A172 (cell line): ENCODE data around the gene TRIM47. TPM values are rescaled to one million over a fixed set of nuclear protein-coding genes. Genes with fewer than 3 reads are reported as not detected.
A peak's percentile ranks its signal among the peaks of the same experiment; 100 is the strongest.
"Not testable (repeated sequence)": the region's sequence is repeated elsewhere in the genome, so short reads cannot be mapped to it uniquely, and the experiment has no call there.

Experiments
- DNase-seq: peaks from one replicate; pipeline ENCODE4 v3.0.0-alpha.2; 2015; ENCODE audit warnings: low spot score
- total RNA-seq: library from RNA; depleted of rRNA; stranded (reverse); fragments of >200 nt; shearing (Covaris generic); gene quantifications from 2 replicates; pipeline ENCODE4 v1.2.3, GENCODE V29; 2014

TRIM47 gene
- total RNA-seq, 1 experiment from 2014 or later, result 173 TPM

GRCh38 chr17:75869282-75870141 is 8.9 kb downstream of the TRIM47 start:
- peak; percentile 70 for DNase-seq

GRCh38 chr17:75868730-75869281 is 9.6 kb downstream of the TRIM47 start:
- not testable (repeated sequence) for DNase-seq

- DNase-seq, result not testable (repeated sequence)
Measured at GRCh38 chr17:75865404-75866188, 12.8 kb downstream of the TRIM47 start.

GRCh38 chr17:75864887-75865286 is 13.5 kb downstream of the TRIM47 start:
- DNase-seq, result not testable (repeated sequence)

- peak; percentile 86 for DNase-seq
Measured at GRCh38 chr17:75864448-75864871, 13.9 kb downstream of the TRIM47 start.

GRCh38 chr17:75861927-75862317 is 16.5 kb downstream of the TRIM47 start:
- DNase-seq, result no peak

- DNase-seq, result not testable (repeated sequence)
Measured at GRCh38 chr17:75859358-75859757, 19.0 kb downstream of the TRIM47 start.

- DNase-seq, result no peak
Measured at GRCh38 chr17:75856062-75856756, 22.2 kb downstream of the TRIM47 start.

- DNase-seq, result peak; percentile 100
Measured at GRCh38 chr17:75855310-75856061, 22.9 kb downstream of the TRIM47 start, which contains the start of gene WBP2. Gene WBP2, minus strand, starts transcription at chr17:75855335. Its CDS starts 38 bp downstream, at chr17:75855297.

GRCh38 chr17:75854881-75855309 is 23.5 kb downstream of the TRIM47 start:
- DNase-seq, result no peak

GRCh38 chr17:75854101-75854748 is 24.2 kb downstream of the TRIM47 start:
- DNase-seq, result peak; percentile 92

GRCh38 chr17:75853433-75853832 is 24.9 kb downstream of the TRIM47 start:
- peak; percentile 81 for DNase-seq

- not testable (repeated sequence) for DNase-seq
Measured at GRCh38 chr17:75851693-75851991, 26.7 kb downstream of the TRIM47 start.

GRCh38 chr17:75850928-75851692 is 27.3 kb downstream of the TRIM47 start:
- no peak for DNase-seq

GRCh38 chr17:75849724-75850123 is 28.7 kb downstream of the TRIM47 start:
- DNase-seq, result no peak

GRCh38 chr17:75849279-75849646 is 29.1 kb downstream of the TRIM47 start:
- no peak for DNase-seq

GRCh38 chr17:75848523-75849278 is 29.7 kb downstream of the TRIM47 start:
- peak; percentile 53 for DNase-seq

GRCh38 chr17:75847614-75848522 is 30.5 kb downstream of the TRIM47 start:
- no peak for DNase-seq
